ENCODE data around the gene PLEKHG2. TPM values are rescaled to one million over a fixed set of nuclear protein-coding genes. Genes with fewer than 3 reads are reported as not detected.
A peak's percentile ranks its signal among the peaks of the same experiment; 100 is the strongest.

PLEKHG2 gene
- total RNA-seq, 1 donor from 2014 or later, result 43.9 TPM

- intact Hi-C loops (cut with micrococcal nuclease), result loop anchor here (1.0 to 5.0 kb wide), 9 partner anchors 11 to 581 kb away; partner anchors contain the start of genes PLEKHG2, PSMC4 and SUPT5H
Measured at GRCh38 chr19:39390751-39391437, 21.6 kb upstream of the PLEKHG2 start, which contains the start of the genes MED29 and PAF1. Gene MED29, plus strand, starts transcription at chr19:39391378. Its CDS starts 45 bp downstream, at chr19:39391423. Gene PAF1, minus strand, starts transcription at chr19:39391106. Its CDS starts 242 bp downstream, at chr19:39390864.

GRCh38 chr19:39397360-39398296 lies 14.8 kb upstream of the PLEKHG2 start:
- Mint-ChIP-seq H3K36me3 (ENCODE audit: low read depth) (peaks cover 19% of the 10 kb centered on the region), H3K27me3 (ENCODE audit: insufficient read depth) (no peaks in the 10 kb centered on the region), H3K27ac (peak overlapping the region; percentile 67), H3K4me3 (no peak overlapping the region), H3K9me3 (no peaks in the 10 kb centered on the region), H3K4me1 (ENCODE audit: low read depth) (peaks cover 58% of the 10 kb centered on the region)
- DNase-seq (ENCODE audit: low spot score), result peak; percentile 88
- intact Hi-C loops (cut with micrococcal nuclease), result loop anchor here (1.0 to 5.0 kb wide), 4 partner anchors 14 to 275 kb away; partner anchors contain the start of gene EID2B

More at GRCh38 chr19:39390751-39391437, 21.6 kb upstream of the PLEKHG2 start, which contains the start of the genes MED29 and PAF1:
- no peaks in the 10 kb centered on the region for H3K9me3 Mint-ChIP-seq
- H3K27me3 Mint-ChIP-seq (ENCODE audit: insufficient read depth), result no peaks in the 10 kb centered on the region
- H3K4me1 Mint-ChIP-seq (ENCODE audit: low read depth), result peaks cover 31% of the 10 kb centered on the region
- H3K27ac Mint-ChIP-seq, result peak within 1 kb of the TSS; percentile 93
- DNase-seq (ENCODE audit: low spot score), result peak; percentile 95
- H3K36me3 Mint-ChIP-seq (ENCODE audit: low read depth), result peaks cover 45% of the 10 kb centered on the region
- H3K4me3 Mint-ChIP-seq, result peak within 1 kb of the TSS; percentile 98

GRCh38 chr19:39398297-39398864 lies 14.1 kb upstream of the PLEKHG2 start:
- H3K4me1 Mint-ChIP-seq (ENCODE audit: low read depth), result peaks cover 59% of the 10 kb centered on the region
- H3K36me3 Mint-ChIP-seq (ENCODE audit: low read depth), result peaks cover 18% of the 10 kb centered on the region
- H3K4me3 Mint-ChIP-seq, result no peak overlapping the region
- H3K9me3 Mint-ChIP-seq, result no peaks in the 10 kb centered on the region
- no peaks in the 10 kb centered on the region for H3K27me3 Mint-ChIP-seq (ENCODE audit: insufficient read depth)
- intact Hi-C loops (cut with micrococcal nuclease), result loop anchor here (5.0 kb wide), 1 partner anchor 274 kb away; no protein-coding TSS in a partner anchor
- peak overlapping the region; percentile 67 for H3K27ac Mint-ChIP-seq
- DNase-seq (ENCODE audit: low spot score), result no peak

GRCh38 chr19:39399668-39400050 lies 12.8 kb upstream of the PLEKHG2 start:
- no peaks in the 10 kb centered on the region for H3K9me3 Mint-ChIP-seq
- H3K4me1 Mint-ChIP-seq (ENCODE audit: low read depth), result peaks cover 61% of the 10 kb centered on the region
- no peaks in the 10 kb centered on the region for H3K27me3 Mint-ChIP-seq (ENCODE audit: insufficient read depth)
- H3K36me3 Mint-ChIP-seq (ENCODE audit: low read depth), result peaks cover 11% of the 10 kb centered on the region
- peak overlapping the region; percentile 1 for H3K4me3 Mint-ChIP-seq
- intact Hi-C loops (cut with micrococcal nuclease), result loop anchor here (5.0 kb wide), 1 partner anchor 273 kb away; no protein-coding TSS in a partner anchor
- H3K27ac Mint-ChIP-seq, result peak overlapping the region; percentile 76
- DNase-seq (ENCODE audit: low spot score), result no peak

- Mint-ChIP-seq H3K4me1 (ENCODE audit: low read depth) (peaks cover 61% of the 10 kb centered on the region), H3K27me3 (ENCODE audit: insufficient read depth) (no peaks in the 10 kb centered on the region), H3K27ac (peak overlapping the region; percentile 76), H3K9me3 (no peaks in the 10 kb centered on the region), H3K4me3 (no peak overlapping the region), H3K36me3 (ENCODE audit: low read depth) (peaks cover 9% of the 10 kb centered on the region)
- DNase-seq (ENCODE audit: low spot score), result no peak
- intact Hi-C loops (cut with micrococcal nuclease), result no loop called here
Measured at GRCh38 chr19:39400061-39400460, 12.4 kb upstream of the PLEKHG2 start.

GRCh38 chr19:39401070-39401548 lies 11.4 kb upstream of the PLEKHG2 start:
- Mint-ChIP-seq H3K9me3 (no peaks in the 10 kb centered on the region), H3K4me1 (ENCODE audit: low read depth) (peaks cover 68% of the 10 kb centered on the region)
- intact Hi-C loops (cut with micrococcal nuclease), result no loop called here

GRCh38 chr19:39401549-39402345 lies 10.7 kb upstream of the PLEKHG2 start:
- Mint-ChIP-seq H3K4me1 (ENCODE audit: low read depth) (peaks cover 72% of the 10 kb centered on the region), H3K9me3 (no peaks in the 10 kb centered on the region), H3K27me3 (ENCODE audit: insufficient read depth) (no peaks in the 10 kb centered on the region), H3K27ac (peak overlapping the region; percentile 95), H3K36me3 (ENCODE audit: low read depth) (peaks cover 2% of the 10 kb centered on the region), H3K4me3 (peak overlapping the region; percentile 82)
- intact Hi-C loops (cut with micrococcal nuclease), result loop anchor here (1.0 kb wide), 2 partner anchors 10 to 29 kb away; partner anchors contain the start of genes MED29 and PAF1
- DNase-seq (ENCODE audit: low spot score), result peak; percentile 69

More at GRCh38 chr19:39401070-39401548, 11.4 kb upstream of the PLEKHG2 start:
- peaks cover 2% of the 10 kb centered on the region for H3K36me3 Mint-ChIP-seq (ENCODE audit: low read depth)
- H3K4me3 Mint-ChIP-seq, result peak overlapping the region; percentile 82
- DNase-seq (ENCODE audit: low spot score), result no peak
- H3K27me3 Mint-ChIP-seq (ENCODE audit: insufficient read depth), result no peaks in the 10 kb centered on the region
- peak overlapping the region; percentile 95 for H3K27ac Mint-ChIP-seq

- Mint-ChIP-seq H3K36me3 (ENCODE audit: low read depth) (peaks cover 3% of the 10 kb centered on the region), H3K4me3 (peak overlapping the region; percentile 82), H3K9me3 (no peaks in the 10 kb centered on the region), H3K4me1 (ENCODE audit: low read depth) (peaks cover 68% of the 10 kb centered on the region), H3K27me3 (ENCODE audit: insufficient read depth) (no peaks in the 10 kb centered on the region), H3K27ac (peak overlapping the region; percentile 95)
- peak; percentile 83 for DNase-seq (ENCODE audit: low spot score)
- intact Hi-C loops (cut with micrococcal nuclease), result loop anchor here (1.0 kb wide), 2 partner anchors 11 to 28 kb away; partner anchors contain the start of genes MED29 and PAF1
Measured at GRCh38 chr19:39402346-39403300, 9.8 kb upstream of the PLEKHG2 start.

- peak overlapping the region; percentile 95 for H3K27ac Mint-ChIP-seq
- peak overlapping the region; percentile 82 for H3K4me3 Mint-ChIP-seq
- no peaks in the 10 kb centered on the region for H3K27me3 Mint-ChIP-seq (ENCODE audit: insufficient read depth)
- no peaks in the 10 kb centered on the region for H3K9me3 Mint-ChIP-seq
- peaks cover 69% of the 10 kb centered on the region for H3K4me1 Mint-ChIP-seq (ENCODE audit: low read depth)
- peaks cover 11% of the 10 kb centered on the region for H3K36me3 Mint-ChIP-seq (ENCODE audit: low read depth)
- intact Hi-C loops (cut with micrococcal nuclease), result no loop called here
- DNase-seq (ENCODE audit: low spot score), result peak; percentile 90
Measured at GRCh38 chr19:39403331-39404312, 8.8 kb upstream of the PLEKHG2 start.

Data from activated T-helper 1 cell treated with anti-CD3 and anti-CD28 coated beads, Interleukin-12 subunit alpha, Interleukin-12 subunit beta, Interleukin-2, Interleukin-4 antibody, amounts not matched to agents 30 ng/mL and 10 ng/mL and 1 ng/mL, durations not matched to agents 14 hours and 24 hours and 36 hours (primary cell).